Keratinocyte (primary cell): Measurements from ENCODE around the gene B4GALNT2.

Experiments used
- CTCF ChIP-seq, 3 experiments: IDR thresholded peaks in 1 of 3; conservative IDR thresholded peaks in 1 of 3; optimal IDR thresholded peaks in 1 of 3; 2 replicates in 2 of 3; 3 replicates in 1 of 3; pipeline versions ENCODE3 to v1.5.1; 2011; ENCODE audit warnings: low read length in 3 of 3, mild to moderate bottlenecking in 3 of 3, moderate library complexity in 2 of 3, control low read depth in 1 of 3, inconsistent platforms in 1 of 3; ENCODE audit not compliant: insufficient read depth in 2 of 3; ENCODE audit errors: extremely low read depth in 1 of 3
- EZH2 ChIP-seq: IDR thresholded peaks from one replicate; pipeline ENCODE4 v1.6.1; 2012; ENCODE audit warnings: inconsistent platforms, mild to moderate bottlenecking, low read length, moderate library complexity

GRCh38 chr17:49200423-49201083 lies 68.0 kb downstream of the B4GALNT2 start:
- no peak for TF ChIP-seq CTCF (optimal IDR thresholded peaks at IDR 0.05 in 1 of 3, IDR thresholded peaks at IDR 0.05 in 1 of 3, conservative IDR thresholded peaks at IDR 0.05 in 1 of 3; ENCODE audit: extremely low read depth in 1 of 3, insufficient read depth in 2 of 3, low read length in 3 of 3)
- TF ChIP-seq EZH2: no peak
